HCT116 (cell line): ENCODE measurements around the gene ABCD1. TPM values are rescaled to one million over a fixed set of nuclear protein-coding genes. Genes with fewer than 3 reads are reported as not detected.

Source experiments
- ATAC-seq: fragments of 200-7000 bp; cut with Tn5 transposase; 2 replicates; pipeline ENCODE4 v1.9.1; 2020; ENCODE audit warnings: mild to moderate bottlenecking, moderate library complexity
- BruUV-seq: library from RNA; stranded (reverse); fragments of 400-500 nt; replicated peaks from 2 replicates; lab custom pipeline; 2021; lab: Mats Ljungman, UMichigan
- CTCF ChIA-PET: fragments of 300-600 bp; sonication (Branson Sonifier 250); formaldehyde crosslinking; loops from one replicate; lab custom pipeline; 2021; ENCODE audit warnings: antibody characterized with exemption; lab: Charles Lee
- POLR2A ChIA-PET: fragments of 300-600, 350-600 bp; sonication (Branson Sonifier 250); formaldehyde crosslinking; loops from one replicate; lab custom pipeline; 2021; ENCODE audit warnings: antibody characterized with exemption; lab: Charles Lee
- RAD21 ChIA-PET, 2 experiments: fragments of 300-600 bp; sonication (Branson Sonifier 250); formaldehyde crosslinking; loops; one replicate each; lab custom pipeline; 2023; ENCODE audit warnings: low total read pairs in 2 of 2; ENCODE audit not compliant: uncharacterized antibody in 2 of 2, unreplicated experiment in 2 of 2, low non-redundant PET in 1 of 2; lab: Charles Lee
- DNase-seq: peaks from one replicate; pipeline ENCODE4 v3.0.0-alpha.2; 2010; ENCODE audit warnings: low read depth, low spot score
- H2AFZ ChIP-seq: fragments of 200-600 bp; shearing (Covaris generic), sonication (generic); 2 replicates; pipeline ENCODE4 v1.6.1; 2017; ENCODE audit warnings: low read depth, mixed run types, mixed read lengths, antibody characterized with exemption, low read length; ENCODE audit not compliant: poor library complexity, severe bottlenecking
- H3K27ac ChIP-seq: 2 replicates; pipeline ENCODE4 v1.5.1; 2012; ENCODE audit warnings: low read depth, low read length
- H3K27me3 ChIP-seq: fragments of 200-600 bp; sonication (generic); 2 replicates; pipeline ENCODE4 v1.6.1; 2016; ENCODE audit warnings: mixed run types, low read length, mixed read lengths; ENCODE audit not compliant: insufficient read depth
- H3K36me3 ChIP-seq, 2 experiments: fragments of 200-500 bp in 1 of 2; fragments of 200-600 bp in 1 of 2; sonication (Bioruptor generic) in 1 of 2; sonication (generic) in 1 of 2; 2 replicates each; pipeline versions ENCODE4 v1.5.1 to v1.6.1; 2014 to 2016; ENCODE audit warnings: low read length in 2 of 2, inconsistent platforms in 1 of 2, mixed read lengths in 1 of 2, mixed run types in 1 of 2; ENCODE audit not compliant: insufficient read depth in 2 of 2, control insufficient read depth in 1 of 2
- H3K4me1 ChIP-seq, 2 experiments: fragments of 200-600 bp in 1 of 2; sonication (generic) in 1 of 2; 2 replicates each; pipeline versions ENCODE4 v1.5.1 to v1.6.1; 2012 to 2017; ENCODE audit warnings: low read length in 2 of 2, inconsistent platforms in 1 of 2, mild to moderate bottlenecking in 1 of 2, mixed read lengths in 1 of 2, mixed run types in 1 of 2, moderate library complexity in 1 of 2; ENCODE audit not compliant: insufficient read depth in 2 of 2, control insufficient read depth in 1 of 2
- H3K4me2 ChIP-seq: fragments of 200-600 bp; sonication (generic); 2 replicates; pipeline ENCODE4 v1.6.1; 2017; ENCODE audit warnings: mixed run types, low read length, mixed read lengths
- H3K4me3 ChIP-seq, 2 experiments: fragments of 200-600 bp in 1 of 2; sonication (generic) in 1 of 2; replicated peaks in 1 of 2; 2 replicates each; pipeline ENCODE4 v1.5.1; 2011 to 2016; ENCODE audit warnings: low read length in 2 of 2, control low read depth in 1 of 2, low read depth in 1 of 2, mild to moderate bottlenecking in 1 of 2, mixed read lengths in 1 of 2, mixed run types in 1 of 2
- H3K79me2 ChIP-seq: fragments of 200-600 bp; sonication (generic); 2 replicates; pipeline ENCODE4 v1.6.1; 2017; ENCODE audit warnings: mild to moderate bottlenecking, mixed run types, low read length, moderate library complexity, mixed read lengths; ENCODE audit not compliant: insufficient read depth
- H3K9ac ChIP-seq: fragments of 200-600 bp; sonication (generic); 2 replicates; pipeline ENCODE4 v1.6.1; 2016; ENCODE audit warnings: low read length, mixed read lengths
- H3K9me2 ChIP-seq: fragments of 200-600 bp; sonication (generic), shearing (Covaris generic); 2 replicates; pipeline ENCODE4 v1.6.1; 2017; ENCODE audit warnings: mixed run types, mild to moderate bottlenecking, moderate library complexity; ENCODE audit not compliant: insufficient read depth
- H3K9me3 ChIP-seq, 2 experiments: fragments of 200-500 bp in 1 of 2; fragments of 200-600 bp in 1 of 2; sonication (Bioruptor generic) in 1 of 2; sonication (generic) in 1 of 2; 2 replicates each; pipeline ENCODE4 v1.6.1; 2014 to 2017; ENCODE audit warnings: low read length in 2 of 2, mixed read lengths in 2 of 2, inconsistent platforms in 1 of 2, low read depth in 1 of 2, mild to moderate bottlenecking in 1 of 2, mixed run types in 1 of 2, moderate library complexity in 1 of 2; ENCODE audit not compliant: control insufficient read depth in 1 of 2, insufficient read depth in 1 of 2
- H4K20me1 ChIP-seq: fragments of 200-600 bp; sonication (generic), shearing (Covaris generic); 2 replicates; pipeline ENCODE4 v1.6.1; 2017; ENCODE audit warnings: mixed run types, mild to moderate bottlenecking, moderate library complexity; ENCODE audit not compliant: insufficient read depth
- CBX3 ChIP-seq: IDR thresholded peaks from 2 replicates; pipeline ENCODE4 v1.6.1; 2012; ENCODE audit warnings: low read depth
- CEBPB ChIP-seq: IDR thresholded peaks from 2 replicates; pipeline ENCODE4 v1.6.1; 2012; ENCODE audit warnings: low read depth
- EGR1 ChIP-seq: IDR thresholded peaks from 2 replicates; pipeline ENCODE4 v1.6.1; 2012; ENCODE audit warnings: low read depth
- ELF1 ChIP-seq: IDR thresholded peaks from 2 replicates; pipeline ENCODE4 v1.6.1; 2012; ENCODE audit warnings: low read depth, borderline replicate concordance
- EZH2 ChIP-seq: fragments of 200-600 bp; sonication (generic); IDR thresholded peaks from 2 replicates; pipeline ENCODE4 v1.6.1; 2017; ENCODE audit warnings: antibody characterized with exemption, mixed run types
- EZH2phosphoT487 ChIP-seq: fragments of 200-600 bp; IDR thresholded peaks from 2 replicates; pipeline ENCODE4 v1.6.1; 2018; ENCODE audit warnings: antibody characterized with exemption, borderline replicate concordance
- FOSL1 ChIP-seq: IDR thresholded peaks from 2 replicates; pipeline ENCODE4 v1.6.1; 2012; ENCODE audit warnings: low read depth
- JUND ChIP-seq: IDR thresholded peaks from 2 replicates; pipeline ENCODE4 v1.6.1; 2012
- POLR2AphosphoS5 ChIP-seq: IDR thresholded peaks from 2 replicates; pipeline ENCODE4 v1.6.1; 2011; ENCODE audit warnings: mild to moderate bottlenecking, low read depth, low read length, moderate library complexity
- RAD21 ChIP-seq: IDR thresholded peaks from 2 replicates; pipeline ENCODE4 v1.6.1; 2012; ENCODE audit warnings: low read depth, mild to moderate bottlenecking
- SIN3A ChIP-seq: IDR thresholded peaks from 2 replicates; pipeline ENCODE4 v1.6.1; 2012; ENCODE audit warnings: low read depth
- SP1 ChIP-seq: IDR thresholded peaks from 2 replicates; pipeline ENCODE4 v1.6.1; 2012; ENCODE audit warnings: low read depth
- SRF ChIP-seq: IDR thresholded peaks from 2 replicates; pipeline ENCODE4 v1.6.1; 2012; ENCODE audit warnings: low read depth
- TCF7L2 ChIP-seq: IDR thresholded peaks from 2 replicates; pipeline ENCODE4 v1.7.0; 2011; ENCODE audit warnings: borderline replicate concordance, inconsistent platforms; ENCODE audit not compliant: insufficient read depth, insufficient read length; ENCODE audit errors: extremely low read depth
- YY1 ChIP-seq: IDR thresholded peaks from 2 replicates; pipeline ENCODE4 v1.6.1; 2011; ENCODE audit warnings: low read length, low read depth, moderate library complexity, mild to moderate bottlenecking; ENCODE audit not compliant: insufficient replicate concordance; ENCODE audit errors: extremely low read depth
- intact Hi-C: fragments of 100-400 bp; cut with micrococcal nuclease; formaldehyde crosslinking; loops from 2 replicates; pipeline ENCODE4 v1.10.0; 2022
- total RNA-seq: library from RNA; stranded (reverse); gene quantifications from one replicate; pipeline ENCODE4 v1.2.1, GENCODE V29; 2021; ENCODE audit not compliant: unreplicated experiment
- TF ChIP-seq, protein P1 (sequence below): IDR thresholded peaks from 2 replicates; pipeline ENCODE4 v1.6.1; 2012
- TF ChIP-seq, protein P2 (sequence below), 3 experiments: fragments of 200-600 bp in 1 of 3; sonication (generic) in 1 of 3; IDR thresholded peaks in 2 of 3; conservative IDR thresholded peaks in 1 of 3; 2 replicates each; pipeline ENCODE4 v1.5.1; 2012 to 2017; ENCODE audit warnings: low read depth in 2 of 3, low read length in 2 of 3, antibody characterized with exemption in 1 of 3, borderline replicate concordance in 1 of 3, control low read depth in 1 of 3, mild to moderate bottlenecking in 1 of 3, mixed read lengths in 1 of 3, mixed run types in 1 of 3, moderate library complexity in 1 of 3; ENCODE audit not compliant: insufficient read depth in 1 of 3
- TF ChIP-seq, protein P3 (sequence below): IDR thresholded peaks from 2 replicates; pipeline ENCODE4 v1.6.1; 2012; ENCODE audit warnings: low read depth
- TF ChIP-seq, protein P4 (sequence below): IDR thresholded peaks from 2 replicates; pipeline ENCODE4 v1.6.1; 2012

Gene ABCD1
- total RNA-seq, 1 experiment from 2014 or later = 7.1 TPM

DNA sequence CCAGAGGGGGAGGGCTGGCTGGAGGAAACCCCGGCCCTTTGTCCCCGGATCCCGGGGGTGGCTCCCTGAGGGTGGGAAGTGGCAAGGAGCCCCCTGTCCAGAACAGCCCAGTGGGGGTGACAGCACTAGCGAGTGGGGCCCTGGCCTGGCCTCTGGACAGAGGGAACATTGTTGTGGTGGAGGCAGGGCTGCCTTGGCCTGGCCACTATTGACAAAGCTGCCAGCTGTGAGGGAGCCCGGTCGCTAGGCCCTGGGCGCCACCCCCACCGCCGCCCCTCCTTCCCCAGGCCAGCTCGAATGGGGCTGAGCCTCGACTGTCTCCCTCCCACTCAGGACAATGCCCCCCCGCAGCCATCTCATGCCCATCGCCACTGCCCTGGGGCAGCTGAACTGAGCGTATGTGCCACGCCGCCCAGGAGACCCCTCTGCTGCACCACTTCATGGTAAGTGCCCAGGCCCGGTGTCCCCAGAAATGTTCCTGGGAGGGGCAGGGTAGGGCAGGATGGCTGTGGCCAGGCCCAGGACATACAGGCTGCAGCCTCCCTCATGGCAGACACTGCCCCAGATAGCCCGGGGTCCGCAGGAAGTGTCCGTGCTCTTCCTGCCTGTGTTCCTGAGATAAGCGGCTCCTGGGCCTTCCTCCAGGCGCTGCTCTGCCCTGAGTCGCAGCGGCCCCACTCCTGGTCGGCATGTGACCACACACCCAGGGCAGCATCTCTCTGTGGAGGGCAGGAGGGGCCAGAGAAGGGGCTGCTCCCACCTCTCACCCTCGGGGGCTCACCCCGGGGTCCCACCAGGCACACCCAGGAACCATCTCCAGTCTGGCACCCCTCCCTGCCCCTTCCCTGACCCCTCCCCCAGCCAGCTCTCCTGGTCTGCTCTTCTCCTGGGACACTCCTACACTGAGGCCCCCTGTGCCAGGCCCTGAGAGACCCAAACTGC lies 40.8 kb downstream of the ABCD1 start:
- intact Hi-C loops = loop anchor here (2.0 kb wide), 1 partner anchor 187 kb away; no protein-coding TSS in a partner anchor
- Histone ChIP-seq H3K4me3 (no peak overlapping the region), H3K4me2 (0 out of 2 replicates have a peak overlapping the region, but pooled peaks have one; percentile 79), H3K79me2 (no peaks in the 10 kb centered on the region), H3K27ac (no peak overlapping the region), H3K36me3 (no peaks in the 10 kb centered on the region), H4K20me1 (no peaks in the 10 kb centered on the region), H3K9me3 (no peaks in the 10 kb centered on the region), H3K27me3 (no peaks in the 10 kb centered on the region), H3K9ac (no peak overlapping the region), H3K4me1 (peaks cover 0 to 10% of the 10 kb centered on the region in 2 experiments; a peak in 2 of 4 replicates), H3K9me2 (no peaks in the 10 kb centered on the region), H2AFZ (no peak overlapping the region)
- ATAC-seq (no peak), DNase-seq (no peak)
- no TSS peak for BruUV-seq
- POLR2A ChIA-PET = no interaction called here
- RAD21 ChIA-PET = no interaction called here
- CTCF ChIA-PET = no interaction called here
- TF ChIP-seq, protein P1, sequence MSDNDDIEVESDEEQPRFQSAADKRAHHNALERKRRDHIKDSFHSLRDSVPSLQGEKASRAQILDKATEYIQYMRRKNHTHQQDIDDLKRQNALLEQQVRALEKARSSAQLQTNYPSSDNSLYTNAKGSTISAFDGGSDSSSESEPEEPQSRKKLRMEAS = no peak
- no peak for TF ChIP-seq RAD21
- no peak for TF ChIP-seq CEBPB
- TF ChIP-seq SRF = no peak
- TF ChIP-seq EZH2 = no peak
- no peak for TF ChIP-seq EZH2phosphoT487
- TF ChIP-seq FOSL1 = no peak
- TF ChIP-seq, protein P2, sequence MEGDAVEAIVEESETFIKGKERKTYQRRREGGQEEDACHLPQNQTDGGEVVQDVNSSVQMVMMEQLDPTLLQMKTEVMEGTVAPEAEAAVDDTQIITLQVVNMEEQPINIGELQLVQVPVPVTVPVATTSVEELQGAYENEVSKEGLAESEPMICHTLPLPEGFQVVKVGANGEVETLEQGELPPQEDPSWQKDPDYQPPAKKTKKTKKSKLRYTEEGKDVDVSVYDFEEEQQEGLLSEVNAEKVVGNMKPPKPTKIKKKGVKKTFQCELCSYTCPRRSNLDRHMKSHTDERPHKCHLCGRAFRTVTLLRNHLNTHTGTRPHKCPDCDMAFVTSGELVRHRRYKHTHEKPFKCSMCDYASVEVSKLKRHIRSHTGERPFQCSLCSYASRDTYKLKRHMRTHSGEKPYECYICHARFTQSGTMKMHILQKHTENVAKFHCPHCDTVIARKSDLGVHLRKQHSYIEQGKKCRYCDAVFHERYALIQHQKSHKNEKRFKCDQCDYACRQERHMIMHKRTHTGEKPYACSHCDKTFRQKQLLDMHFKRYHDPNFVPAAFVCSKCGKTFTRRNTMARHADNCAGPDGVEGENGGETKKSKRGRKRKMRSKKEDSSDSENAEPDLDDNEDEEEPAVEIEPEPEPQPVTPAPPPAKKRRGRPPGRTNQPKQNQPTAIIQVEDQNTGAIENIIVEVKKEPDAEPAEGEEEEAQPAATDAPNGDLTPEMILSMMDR (IDR thresholded peaks at IDR 0.05 in 2 of 3, conservative IDR thresholded peaks at IDR 0.05 in 1 of 3; ENCODE audit: borderline replicate concordance in 1 of 3, insufficient read depth in 1 of 3, low read depth in 2 of 3, low read length in 2 of 3) = no peak
- no peak for TF ChIP-seq ELF1
- TF ChIP-seq, protein P3, sequence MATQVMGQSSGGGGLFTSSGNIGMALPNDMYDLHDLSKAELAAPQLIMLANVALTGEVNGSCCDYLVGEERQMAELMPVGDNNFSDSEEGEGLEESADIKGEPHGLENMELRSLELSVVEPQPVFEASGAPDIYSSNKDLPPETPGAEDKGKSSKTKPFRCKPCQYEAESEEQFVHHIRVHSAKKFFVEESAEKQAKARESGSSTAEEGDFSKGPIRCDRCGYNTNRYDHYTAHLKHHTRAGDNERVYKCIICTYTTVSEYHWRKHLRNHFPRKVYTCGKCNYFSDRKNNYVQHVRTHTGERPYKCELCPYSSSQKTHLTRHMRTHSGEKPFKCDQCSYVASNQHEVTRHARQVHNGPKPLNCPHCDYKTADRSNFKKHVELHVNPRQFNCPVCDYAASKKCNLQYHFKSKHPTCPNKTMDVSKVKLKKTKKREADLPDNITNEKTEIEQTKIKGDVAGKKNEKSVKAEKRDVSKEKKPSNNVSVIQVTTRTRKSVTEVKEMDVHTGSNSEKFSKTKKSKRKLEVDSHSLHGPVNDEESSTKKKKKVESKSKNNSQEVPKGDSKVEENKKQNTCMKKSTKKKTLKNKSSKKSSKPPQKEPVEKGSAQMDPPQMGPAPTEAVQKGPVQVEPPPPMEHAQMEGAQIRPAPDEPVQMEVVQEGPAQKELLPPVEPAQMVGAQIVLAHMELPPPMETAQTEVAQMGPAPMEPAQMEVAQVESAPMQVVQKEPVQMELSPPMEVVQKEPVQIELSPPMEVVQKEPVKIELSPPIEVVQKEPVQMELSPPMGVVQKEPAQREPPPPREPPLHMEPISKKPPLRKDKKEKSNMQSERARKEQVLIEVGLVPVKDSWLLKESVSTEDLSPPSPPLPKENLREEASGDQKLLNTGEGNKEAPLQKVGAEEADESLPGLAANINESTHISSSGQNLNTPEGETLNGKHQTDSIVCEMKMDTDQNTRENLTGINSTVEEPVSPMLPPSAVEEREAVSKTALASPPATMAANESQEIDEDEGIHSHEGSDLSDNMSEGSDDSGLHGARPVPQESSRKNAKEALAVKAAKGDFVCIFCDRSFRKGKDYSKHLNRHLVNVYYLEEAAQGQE = no peak
- TF ChIP-seq TCF7L2 = no peak
- no peak for TF ChIP-seq POLR2AphosphoS5
- TF ChIP-seq SIN3A = no peak
- TF ChIP-seq SP1 = no peak
- TF ChIP-seq EGR1 = no peak
- TF ChIP-seq JUND = no peak
- no peak for TF ChIP-seq CBX3
- no peak for TF ChIP-seq YY1
- TF ChIP-seq, protein P4, sequence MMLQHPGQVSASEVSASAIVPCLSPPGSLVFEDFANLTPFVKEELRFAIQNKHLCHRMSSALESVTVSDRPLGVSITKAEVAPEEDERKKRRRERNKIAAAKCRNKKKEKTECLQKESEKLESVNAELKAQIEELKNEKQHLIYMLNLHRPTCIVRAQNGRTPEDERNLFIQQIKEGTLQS = no peak
